Measurements from ENCODE around the gene CARD16. TPM values are rescaled to one million over a fixed set of nuclear protein-coding genes. Genes with fewer than 3 reads are reported as not detected.
"Not testable (repeated sequence)": the region's sequence is repeated elsewhere in the genome, so short reads cannot be mapped to it uniquely, and the experiment has no call there.

CARD16 gene
- total and polyA plus RNA-seq, 2 experiments from 2014 or later = 11.9 to 19.6 TPM

- WGBS (ENCODE audit: low lambda C conversion rate, missing lambda C conversion rate) = 61% methylated on average over 2 of the region's 2 CpGs
- no peak for TF ChIP-seq EZH2phosphoT487 (IDR thresholded peaks at IDR 0.05; ENCODE audit: low read depth, severe bottlenecking, unreplicated experiment)
- Histone ChIP-seq H2AFZ (no peak overlapping the region), H4K20me1 (ENCODE audit: insufficient read depth, poor library complexity, severe bottlenecking) (no peaks in the 10 kb centered on the region), H3K4me2 (no peak overlapping the region), H3K9me2 (replicated peaks; ENCODE audit: insufficient read depth) (no peaks in the 10 kb centered on the region), H3K9me3 (ENCODE audit: low read depth) (no peaks in the 10 kb centered on the region), H3K4me1 (ENCODE audit: insufficient read depth) (peaks cover 6% of the 10 kb centered on the region), H3K27me3 (no peaks in the 10 kb centered on the region), H3K27ac (no peak overlapping the region), H3K79me2 (no peaks in the 10 kb centered on the region), H3K36me3 (replicated peaks; ENCODE audit: insufficient read depth, low read depth) (no peaks in the 10 kb centered on the region), H3K4me3 (no peak overlapping the region)
- no peak for DNase-seq (ENCODE audit: low spot score)
Measured at GRCh38 chr11:105040703-105041102, 4.4 kb downstream of the CARD16 start.

GRCh38 chr11:105034813-105035620 lies 10.1 kb downstream of the CARD16 start, which contains the start of gene CASP1:
Gene CASP1 (minus strand): TSS chr11:105035144. CDS start chr11:105035113, 31 bp downstream.
- Histone ChIP-seq H3K27me3 (no peaks in the 10 kb centered on the region), H3K9me2 (replicated peaks; ENCODE audit: insufficient read depth) (no peaks in the 10 kb centered on the region), H2AFZ (peak within 1 kb of the TSS; percentile 50), H3K27ac (peak within 1 kb of the TSS; percentile 43), H4K20me1 (ENCODE audit: insufficient read depth, poor library complexity, severe bottlenecking) (no peaks in the 10 kb centered on the region), H3K4me3 (no peak within 1 kb of the TSS), H3K79me2 (no peaks in the 10 kb centered on the region), H3K4me1 (ENCODE audit: insufficient read depth) (no peaks in the 10 kb centered on the region), H3K4me2 (peak within 1 kb of the TSS; percentile 55), H3K36me3 (replicated peaks; ENCODE audit: insufficient read depth, low read depth) (no peaks in the 10 kb centered on the region), H3K9me3 (ENCODE audit: low read depth) (no peaks in the 10 kb centered on the region)
- TF ChIP-seq EZH2 (IDR thresholded peaks at IDR 0.05; ENCODE audit: borderline replicate concordance) (no peak), CTCF (IDR thresholded peaks at IDR 0.05; ENCODE audit: poor library complexity) (no peak), EZH2phosphoT487 (IDR thresholded peaks at IDR 0.05; ENCODE audit: low read depth, severe bottlenecking, unreplicated experiment) (no peak)
- 65% methylated on average over 3 of the region's 3 CpGs for WGBS (ENCODE audit: low lambda C conversion rate, missing lambda C conversion rate)
- DNase-seq (ENCODE audit: low spot score) = no peak

GRCh38 chr11:105034388-105034787 lies 10.7 kb downstream of the CARD16 start:
- not testable (repeated sequence) for DNase-seq (ENCODE audit: low spot score); H3K27me3 ChIP-seq; H3K36me3 ChIP-seq (replicated peaks; ENCODE audit: insufficient read depth, low read depth); H3K9me3 ChIP-seq (ENCODE audit: low read depth); H3K9me2 ChIP-seq (replicated peaks; ENCODE audit: insufficient read depth); H3K79me2 ChIP-seq; H3K4me1 ChIP-seq (ENCODE audit: insufficient read depth); H4K20me1 ChIP-seq (ENCODE audit: insufficient read depth, poor library complexity, severe bottlenecking); H3K4me3 ChIP-seq
- peak overlapping the region; percentile 55 for H3K4me2 ChIP-seq
- WGBS (ENCODE audit: low lambda C conversion rate, missing lambda C conversion rate) = 92% methylated on average over 2 of the region's 2 CpGs
- peak overlapping the region; percentile 50 for H2AFZ ChIP-seq
- peak overlapping the region; percentile 43 for H3K27ac ChIP-seq

GRCh38 chr11:105033781-105034180 lies 11.4 kb downstream of the CARD16 start:
- no peak overlapping the region for H2AFZ ChIP-seq
- no peak overlapping the region for H3K4me2 ChIP-seq
- no peak for DNase-seq (ENCODE audit: low spot score)
- H3K9me3 ChIP-seq (ENCODE audit: low read depth) = no peaks in the 10 kb centered on the region
- 92% methylated on average over 1 of the region's 1 CpG for WGBS (ENCODE audit: low lambda C conversion rate, missing lambda C conversion rate)
- H4K20me1 ChIP-seq (ENCODE audit: insufficient read depth, poor library complexity, severe bottlenecking) = no peaks in the 10 kb centered on the region
- no peaks in the 10 kb centered on the region for H3K36me3 ChIP-seq (replicated peaks; ENCODE audit: insufficient read depth, low read depth)
- H3K27me3 ChIP-seq = no peaks in the 10 kb centered on the region
- no peaks in the 10 kb centered on the region for H3K4me1 ChIP-seq (ENCODE audit: insufficient read depth)
- no peak overlapping the region for H3K27ac ChIP-seq
- TF ChIP-seq CTCF (IDR thresholded peaks at IDR 0.05; ENCODE audit: poor library complexity) (no peak), EZH2 (IDR thresholded peaks at IDR 0.05; ENCODE audit: borderline replicate concordance) (no peak), EZH2phosphoT487 (IDR thresholded peaks at IDR 0.05; ENCODE audit: low read depth, severe bottlenecking, unreplicated experiment) (no peak)
- H3K9me2 ChIP-seq (replicated peaks; ENCODE audit: insufficient read depth) = no peaks in the 10 kb centered on the region
- H3K79me2 ChIP-seq = no peaks in the 10 kb centered on the region
- no peak overlapping the region for H3K4me3 ChIP-seq

Measured in hepatocyte (in vitro differentiated cells).